ENCODE measurements around the gene GOLGA6B.
A peak's percentile ranks its signal among the peaks of the same experiment; 100 is the strongest.
"Not testable (repeated sequence)": the region's sequence is repeated elsewhere in the genome, so short reads cannot be mapped to it uniquely, and the experiment has no call there.

GOLGA6B gene

GRCh38 chr15:72654397-72654796 is at the start of gene GOLGA6B:
Gene GOLGA6B (plus strand): TSS chr15:72654697. CDS start chr15:72654738, 41 bp downstream.
- not testable (repeated sequence) for H3K27ac ChIP-seq

- no peak overlapping the region for H3K27ac ChIP-seq
- TF ChIP-seq CTCF (conservative IDR thresholded peaks at IDR 0.05), result no peak
Observed at GRCh38 chr15:72604794-72605193, 49.7 kb upstream of the GOLGA6B start.

GRCh38 chr15:72608084-72608483 is 46.4 kb upstream of the GOLGA6B start:
- H3K27ac ChIP-seq, result not testable (repeated sequence)

GRCh38 chr15:72609862-72610261 is 44.6 kb upstream of the GOLGA6B start:
- H3K27ac ChIP-seq, result no peak overlapping the region
- no peak for TF ChIP-seq CTCF (conservative IDR thresholded peaks at IDR 0.05)

GRCh38 chr15:72612324-72612723 is 42.2 kb upstream of the GOLGA6B start:
- not testable (repeated sequence) for H3K27ac ChIP-seq

GRCh38 chr15:72614810-72615532 is 39.5 kb upstream of the GOLGA6B start:
- no peak for TF ChIP-seq CTCF (conservative IDR thresholded peaks at IDR 0.05)
- H3K27ac ChIP-seq, result no peak overlapping the region

- not testable (repeated sequence) for H3K27ac ChIP-seq
Observed at GRCh38 chr15:72615533-72616233, 38.8 kb upstream of the GOLGA6B start.

- no peak overlapping the region for H3K27ac ChIP-seq
- TF ChIP-seq CTCF (conservative IDR thresholded peaks at IDR 0.05), result no peak
Observed at GRCh38 chr15:72616491-72617210, 37.8 kb upstream of the GOLGA6B start.

- H3K27ac ChIP-seq, result not testable (repeated sequence)
Observed at GRCh38 chr15:72623854-72624253, 30.6 kb upstream of the GOLGA6B start.

GRCh38 chr15:72626153-72626552 is 28.3 kb upstream of the GOLGA6B start:
- H3K27ac ChIP-seq, result peak overlapping the region; percentile 60

GRCh38 chr15:72628249-72629067 is 26.0 kb upstream of the GOLGA6B start:
- not testable (repeated sequence) for H3K27ac ChIP-seq

GRCh38 chr15:72629068-72629570 is 25.4 kb upstream of the GOLGA6B start:
- not testable (repeated sequence) for H3K27ac ChIP-seq

- not testable (repeated sequence) for H3K27ac ChIP-seq
Observed at GRCh38 chr15:72636519-72637282, 17.8 kb upstream of the GOLGA6B start.

GRCh38 chr15:72639759-72640483 is 14.6 kb upstream of the GOLGA6B start:
- not testable (repeated sequence) for H3K27ac ChIP-seq
